ENCODE data around the gene SERPINB7. TPM values are rescaled to one million over a fixed set of nuclear protein-coding genes. Genes with fewer than 3 reads are reported as not detected.

The SERPINB7 gene
- total and polyA plus RNA-seq, 2 experiments from 2014 or later, result not detected

DNA sequence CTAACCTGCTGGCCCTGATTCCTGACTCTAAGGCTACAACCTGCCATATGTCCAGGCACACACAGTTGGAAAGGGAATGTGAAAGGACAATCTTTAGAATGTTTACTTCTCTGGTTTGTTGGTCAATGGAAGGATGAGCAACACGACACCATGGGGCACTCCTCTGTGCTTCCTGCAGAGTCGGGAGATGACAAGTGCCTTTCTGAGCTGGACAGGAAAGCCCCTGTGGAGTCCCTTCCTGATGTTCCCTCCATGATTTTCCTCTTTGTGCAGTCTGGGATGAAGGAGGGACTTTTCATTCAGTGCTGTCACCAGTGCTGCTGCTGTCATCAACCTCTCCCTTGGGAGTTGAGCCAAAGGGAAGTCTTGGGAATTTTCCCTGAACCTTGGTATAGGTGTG is 22.6 kb upstream of the SERPINB7 start:
- Mint-ChIP-seq H3K9me3 (peaks cover 3% of the 10 kb centered on the region; the same call in 2 of the 3 replicates), H3K27me3 (ENCODE audit: insufficient read depth, low read depth, poor library complexity) (no peaks in the 10 kb centered on the region), H3K4me3 (no peak overlapping the region), H3K27ac (peak overlapping the region; percentile 49; the same call in 1 of the 2 replicates), H3K4me1 (no peaks in the 10 kb centered on the region), H3K36me3 (ENCODE audit: low read depth) (no peaks in the 10 kb centered on the region)
- H3K4me3 ChIP-seq, result no peak overlapping the region
- TF ChIP-seq CREB1 (CRISPR knock-in tag; IDR thresholded peaks at IDR 0.05; ENCODE audit: low read depth) (no peak), STAT1 (IDR thresholded peaks at IDR 0.05; ENCODE audit: unreplicated experiment) (no peak), ZNF331 (CRISPR knock-in tag; IDR thresholded peaks at IDR 0.05; ENCODE audit: low read depth) (no peak), EZH2phosphoT487 (IDR thresholded peaks at IDR 0.05; ENCODE audit: unreplicated experiment) (no peak), POLR2AphosphoS5 (IDR thresholded peaks at IDR 0.05; ENCODE audit: low read depth) (no peak), EZH2 (IDR thresholded peaks at IDR 0.05; ENCODE audit: low read depth, unreplicated experiment) (no peak), ZNF114 (CRISPR knock-in tag; IDR thresholded peaks at IDR 0.05) (no peak), NANOG (IDR thresholded peaks at IDR 0.05; ENCODE audit: borderline replicate concordance) (no peak), JUNB (IDR thresholded peaks at IDR 0.05; ENCODE audit: unreplicated experiment) (no peak)
- TF ChIP-seq, protein P1, sequence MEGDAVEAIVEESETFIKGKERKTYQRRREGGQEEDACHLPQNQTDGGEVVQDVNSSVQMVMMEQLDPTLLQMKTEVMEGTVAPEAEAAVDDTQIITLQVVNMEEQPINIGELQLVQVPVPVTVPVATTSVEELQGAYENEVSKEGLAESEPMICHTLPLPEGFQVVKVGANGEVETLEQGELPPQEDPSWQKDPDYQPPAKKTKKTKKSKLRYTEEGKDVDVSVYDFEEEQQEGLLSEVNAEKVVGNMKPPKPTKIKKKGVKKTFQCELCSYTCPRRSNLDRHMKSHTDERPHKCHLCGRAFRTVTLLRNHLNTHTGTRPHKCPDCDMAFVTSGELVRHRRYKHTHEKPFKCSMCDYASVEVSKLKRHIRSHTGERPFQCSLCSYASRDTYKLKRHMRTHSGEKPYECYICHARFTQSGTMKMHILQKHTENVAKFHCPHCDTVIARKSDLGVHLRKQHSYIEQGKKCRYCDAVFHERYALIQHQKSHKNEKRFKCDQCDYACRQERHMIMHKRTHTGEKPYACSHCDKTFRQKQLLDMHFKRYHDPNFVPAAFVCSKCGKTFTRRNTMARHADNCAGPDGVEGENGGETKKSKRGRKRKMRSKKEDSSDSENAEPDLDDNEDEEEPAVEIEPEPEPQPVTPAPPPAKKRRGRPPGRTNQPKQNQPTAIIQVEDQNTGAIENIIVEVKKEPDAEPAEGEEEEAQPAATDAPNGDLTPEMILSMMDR (conservative IDR thresholded peaks at IDR 0.05; ENCODE audit: low read depth in 2 of 2), result no peak
- TF ChIP-seq, protein P2, sequence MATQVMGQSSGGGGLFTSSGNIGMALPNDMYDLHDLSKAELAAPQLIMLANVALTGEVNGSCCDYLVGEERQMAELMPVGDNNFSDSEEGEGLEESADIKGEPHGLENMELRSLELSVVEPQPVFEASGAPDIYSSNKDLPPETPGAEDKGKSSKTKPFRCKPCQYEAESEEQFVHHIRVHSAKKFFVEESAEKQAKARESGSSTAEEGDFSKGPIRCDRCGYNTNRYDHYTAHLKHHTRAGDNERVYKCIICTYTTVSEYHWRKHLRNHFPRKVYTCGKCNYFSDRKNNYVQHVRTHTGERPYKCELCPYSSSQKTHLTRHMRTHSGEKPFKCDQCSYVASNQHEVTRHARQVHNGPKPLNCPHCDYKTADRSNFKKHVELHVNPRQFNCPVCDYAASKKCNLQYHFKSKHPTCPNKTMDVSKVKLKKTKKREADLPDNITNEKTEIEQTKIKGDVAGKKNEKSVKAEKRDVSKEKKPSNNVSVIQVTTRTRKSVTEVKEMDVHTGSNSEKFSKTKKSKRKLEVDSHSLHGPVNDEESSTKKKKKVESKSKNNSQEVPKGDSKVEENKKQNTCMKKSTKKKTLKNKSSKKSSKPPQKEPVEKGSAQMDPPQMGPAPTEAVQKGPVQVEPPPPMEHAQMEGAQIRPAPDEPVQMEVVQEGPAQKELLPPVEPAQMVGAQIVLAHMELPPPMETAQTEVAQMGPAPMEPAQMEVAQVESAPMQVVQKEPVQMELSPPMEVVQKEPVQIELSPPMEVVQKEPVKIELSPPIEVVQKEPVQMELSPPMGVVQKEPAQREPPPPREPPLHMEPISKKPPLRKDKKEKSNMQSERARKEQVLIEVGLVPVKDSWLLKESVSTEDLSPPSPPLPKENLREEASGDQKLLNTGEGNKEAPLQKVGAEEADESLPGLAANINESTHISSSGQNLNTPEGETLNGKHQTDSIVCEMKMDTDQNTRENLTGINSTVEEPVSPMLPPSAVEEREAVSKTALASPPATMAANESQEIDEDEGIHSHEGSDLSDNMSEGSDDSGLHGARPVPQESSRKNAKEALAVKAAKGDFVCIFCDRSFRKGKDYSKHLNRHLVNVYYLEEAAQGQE (IDR thresholded peaks at IDR 0.05; ENCODE audit: unreplicated experiment), result no peak
- TF ChIP-seq, protein P3, sequence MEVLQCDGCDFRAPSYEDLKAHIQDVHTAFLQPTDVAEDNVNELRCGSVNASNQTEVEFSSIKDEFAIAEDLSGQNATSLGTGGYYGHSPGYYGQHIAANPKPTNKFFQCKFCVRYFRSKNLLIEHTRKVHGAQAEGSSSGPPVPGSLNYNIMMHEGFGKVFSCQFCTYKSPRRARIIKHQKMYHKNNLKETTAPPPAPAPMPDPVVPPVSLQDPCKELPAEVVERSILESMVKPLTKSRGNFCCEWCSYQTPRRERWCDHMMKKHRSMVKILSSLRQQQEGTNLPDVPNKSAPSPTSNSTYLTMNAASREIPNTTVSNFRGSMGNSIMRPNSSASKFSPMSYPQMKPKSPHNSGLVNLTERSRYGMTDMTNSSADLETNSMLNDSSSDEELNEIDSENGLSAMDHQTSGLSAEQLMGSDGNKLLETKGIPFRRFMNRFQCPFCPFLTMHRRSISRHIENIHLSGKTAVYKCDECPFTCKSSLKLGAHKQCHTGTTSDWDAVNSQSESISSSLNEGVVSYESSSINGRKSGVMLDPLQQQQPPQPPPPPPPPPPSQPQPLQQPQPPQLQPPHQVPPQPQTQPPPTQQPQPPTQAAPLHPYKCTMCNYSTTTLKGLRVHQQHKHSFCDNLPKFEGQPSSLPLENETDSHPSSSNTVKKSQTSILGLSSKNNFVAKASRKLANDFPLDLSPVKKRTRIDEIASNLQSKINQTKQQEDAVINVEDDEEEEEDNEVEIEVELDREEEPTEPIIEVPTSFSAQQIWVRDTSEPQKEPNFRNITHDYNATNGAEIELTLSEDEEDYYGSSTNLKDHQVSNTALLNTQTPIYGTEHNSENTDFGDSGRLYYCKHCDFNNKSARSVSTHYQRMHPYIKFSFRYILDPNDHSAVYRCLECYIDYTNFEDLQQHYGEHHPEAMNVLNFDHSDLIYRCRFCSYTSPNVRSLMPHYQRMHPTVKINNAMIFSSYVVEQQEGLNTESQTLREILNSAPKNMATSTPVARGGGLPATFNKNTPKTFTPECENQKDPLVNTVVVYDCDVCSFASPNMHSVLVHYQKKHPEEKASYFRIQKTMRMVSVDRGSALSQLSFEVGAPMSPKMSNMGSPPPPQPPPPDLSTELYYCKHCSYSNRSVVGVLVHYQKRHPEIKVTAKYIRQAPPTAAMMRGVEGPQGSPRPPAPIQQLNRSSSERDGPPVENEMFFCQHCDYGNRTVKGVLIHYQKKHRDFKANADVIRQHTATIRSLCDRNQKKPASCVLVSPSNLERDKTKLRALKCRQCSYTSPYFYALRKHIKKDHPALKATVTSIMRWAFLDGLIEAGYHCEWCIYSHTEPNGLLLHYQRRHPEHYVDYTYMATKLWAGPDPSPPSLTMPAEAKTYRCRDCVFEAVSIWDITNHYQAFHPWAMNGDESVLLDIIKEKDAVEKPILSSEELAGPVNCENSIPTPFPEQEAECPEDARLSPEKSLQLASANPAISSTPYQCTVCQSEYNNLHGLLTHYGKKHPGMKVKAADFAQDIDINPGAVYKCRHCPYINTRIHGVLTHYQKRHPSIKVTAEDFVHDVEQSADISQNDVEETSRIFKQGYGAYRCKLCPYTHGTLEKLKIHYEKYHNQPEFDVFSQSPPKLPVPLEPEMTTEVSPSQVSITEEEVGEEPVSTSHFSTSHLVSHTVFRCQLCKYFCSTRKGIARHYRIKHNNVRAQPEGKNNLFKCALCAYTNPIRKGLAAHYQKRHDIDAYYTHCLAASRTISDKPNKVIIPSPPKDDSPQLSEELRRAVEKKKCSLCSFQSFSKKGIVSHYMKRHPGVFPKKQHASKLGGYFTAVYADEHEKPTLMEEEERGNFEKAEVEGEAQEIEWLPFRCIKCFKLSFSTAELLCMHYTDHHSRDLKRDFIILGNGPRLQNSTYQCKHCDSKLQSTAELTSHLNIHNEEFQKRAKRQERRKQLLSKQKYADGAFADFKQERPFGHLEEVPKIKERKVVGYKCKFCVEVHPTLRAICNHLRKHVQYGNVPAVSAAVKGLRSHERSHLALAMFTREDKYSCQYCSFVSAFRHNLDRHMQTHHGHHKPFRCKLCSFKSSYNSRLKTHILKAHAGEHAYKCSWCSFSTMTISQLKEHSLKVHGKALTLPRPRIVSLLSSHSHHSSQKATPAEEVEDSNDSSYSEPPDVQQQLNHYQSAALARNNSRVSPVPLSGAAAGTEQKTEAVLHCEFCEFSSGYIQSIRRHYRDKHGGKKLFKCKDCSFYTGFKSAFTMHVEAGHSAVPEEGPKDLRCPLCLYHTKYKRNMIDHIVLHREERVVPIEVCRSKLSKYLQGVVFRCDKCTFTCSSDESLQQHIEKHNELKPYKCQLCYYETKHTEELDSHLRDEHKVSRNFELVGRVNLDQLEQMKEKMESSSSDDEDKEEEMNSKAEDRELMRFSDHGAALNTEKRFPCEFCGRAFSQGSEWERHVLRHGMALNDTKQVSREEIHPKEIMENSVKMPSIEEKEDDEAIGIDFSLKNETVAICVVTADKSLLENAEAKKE (CRISPR knock-in tag; IDR thresholded peaks at IDR 0.05), result no peak
- TF ChIP-seq, protein P4, sequence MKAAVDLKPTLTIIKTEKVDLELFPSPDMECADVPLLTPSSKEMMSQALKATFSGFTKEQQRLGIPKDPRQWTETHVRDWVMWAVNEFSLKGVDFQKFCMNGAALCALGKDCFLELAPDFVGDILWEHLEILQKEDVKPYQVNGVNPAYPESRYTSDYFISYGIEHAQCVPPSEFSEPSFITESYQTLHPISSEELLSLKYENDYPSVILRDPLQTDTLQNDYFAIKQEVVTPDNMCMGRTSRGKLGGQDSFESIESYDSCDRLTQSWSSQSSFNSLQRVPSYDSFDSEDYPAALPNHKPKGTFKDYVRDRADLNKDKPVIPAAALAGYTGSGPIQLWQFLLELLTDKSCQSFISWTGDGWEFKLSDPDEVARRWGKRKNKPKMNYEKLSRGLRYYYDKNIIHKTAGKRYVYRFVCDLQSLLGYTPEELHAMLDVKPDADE (IDR thresholded peaks at IDR 0.05), result no peak
- no peaks in the 10 kb centered on the region for H3K36me3 ChIP-seq (ENCODE audit: insufficient read depth)
- no peak for DNase-seq (ENCODE audit: low spot score)
- no peaks in the 10 kb centered on the region for H3K27me3 ChIP-seq (ENCODE audit: insufficient read depth)
- ATAC-seq, result no peak
- H4K20me1 ChIP-seq (replicated peaks; ENCODE audit: insufficient read depth), result no peaks in the 10 kb centered on the region
- H3K4me2 ChIP-seq, result no peak overlapping the region
- no peaks in the 10 kb centered on the region for H3F3A ChIP-seq (replicated peaks; ENCODE audit: low read depth)
- no peaks in the 10 kb centered on the region for H3K9me2 ChIP-seq (ENCODE audit: insufficient read depth)
- H3K79me2 ChIP-seq (replicated peaks; ENCODE audit: insufficient read depth), result no peaks in the 10 kb centered on the region
- no peaks in the 10 kb centered on the region for H3K4me1 ChIP-seq (ENCODE audit: insufficient read depth)
- no peak overlapping the region for H2AFZ ChIP-seq
- H3K27ac ChIP-seq (ENCODE audit: low read depth), result no peak overlapping the region
